AG04450 (cell line): ENCODE measurements around the gene CORO7. TPM values are rescaled to one million over a fixed set of nuclear protein-coding genes. Genes with fewer than 3 reads are reported as not detected.

Source experiments
- CTCF ChIA-PET: fragments of 300-600, 350-600 bp; formaldehyde crosslinking; extraction: SDS; loops from one replicate; lab custom pipeline; 2022; ENCODE audit warnings: antibody characterized with exemption, inconsistent platforms; lab: Charles Lee
- POLR2A ChIA-PET: fragments of 350-600 bp; formaldehyde crosslinking; extraction: SDS; loops from one replicate; lab custom pipeline; 2021; ENCODE audit warnings: antibody characterized with exemption, inconsistent platforms; lab: Yijun Ruan, JAX
- DNase-seq: peaks from one replicate; pipeline ENCODE4 v3.0.0-alpha.2; 2011; ENCODE audit warnings: low read depth, low spot score
- H3K27ac ChIP-seq: one replicate; pipeline ENCODE4 v1.5.1; 2012; ENCODE audit warnings: low read depth, low read length, control low read depth
- H3K27me3 ChIP-seq: one replicate; pipeline ENCODE4 v1.6.0; 2012; ENCODE audit warnings: low read length; ENCODE audit not compliant: control insufficient read depth, insufficient read depth
- H3K4me3 ChIP-seq: 2 replicates; pipeline ENCODE4 v1.5.1; 2011; ENCODE audit warnings: mild to moderate bottlenecking, low read depth, low read length, control low read depth
- H3K9me3 ChIP-seq: 2 replicates; pipeline ENCODE4 v1.5.1; 2012; ENCODE audit warnings: low read length; ENCODE audit not compliant: control insufficient read depth, insufficient read depth
- polyA plus RNA-seq: library from polyadenylated mRNA; depleted of rRNA; stranded (reverse); fragments of >200 nt; gene quantifications from 2 replicates; pipeline ENCODE4 v1.2.3, GENCODE V29; 2011
- TF ChIP-seq, protein P1 (sequence below): IDR thresholded peaks from 2 replicates; pipeline ENCODE4 v1.5.1; 2011; ENCODE audit warnings: low read depth, low read length, control low read depth, inconsistent platforms

CORO7 gene
- polyA plus RNA-seq, 1 experiment = 7.0 TPM

DNA sequence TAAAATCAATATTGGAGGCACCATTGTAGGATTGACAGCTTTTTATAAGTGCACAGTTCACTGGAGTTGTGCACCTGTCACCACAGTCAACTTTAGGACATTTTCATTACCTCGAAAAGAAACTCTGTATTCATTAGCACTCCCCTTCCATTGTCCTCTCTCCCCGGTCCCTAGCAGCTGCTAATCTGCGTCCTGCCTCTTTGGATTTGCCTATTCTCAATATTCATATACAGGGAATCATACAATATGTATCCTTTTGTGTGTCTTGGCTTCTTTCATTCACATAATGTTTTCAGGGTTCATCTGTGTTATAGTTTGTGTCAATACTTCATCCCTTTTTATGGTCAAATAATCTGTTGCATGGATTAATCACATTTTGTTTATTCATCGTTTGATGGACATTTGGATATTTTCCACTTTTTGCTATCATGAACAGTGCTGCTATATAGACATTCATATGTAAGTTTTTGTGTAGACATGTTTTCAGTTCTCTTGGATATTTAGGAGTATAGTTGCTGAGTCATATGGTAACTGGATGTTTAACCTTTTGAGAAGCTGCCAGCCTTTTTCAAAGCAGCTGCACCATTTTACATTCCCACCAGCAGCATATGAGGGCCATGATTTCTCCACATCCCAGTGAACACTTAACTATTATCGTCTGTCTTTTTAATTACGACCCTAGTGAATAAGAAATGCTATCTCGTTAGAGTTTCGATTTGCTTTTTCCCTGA, 19.1 kb upstream of the CORO7 start:
- H3K27ac ChIP-seq = peak overlapping the region; percentile 65
- no peak overlapping the region for H3K4me3 ChIP-seq
- POLR2A ChIA-PET = no interaction called here
- no peaks in the 10 kb centered on the region for H3K9me3 ChIP-seq
- DNase-seq = peak; percentile 21
- TF ChIP-seq, protein P1, sequence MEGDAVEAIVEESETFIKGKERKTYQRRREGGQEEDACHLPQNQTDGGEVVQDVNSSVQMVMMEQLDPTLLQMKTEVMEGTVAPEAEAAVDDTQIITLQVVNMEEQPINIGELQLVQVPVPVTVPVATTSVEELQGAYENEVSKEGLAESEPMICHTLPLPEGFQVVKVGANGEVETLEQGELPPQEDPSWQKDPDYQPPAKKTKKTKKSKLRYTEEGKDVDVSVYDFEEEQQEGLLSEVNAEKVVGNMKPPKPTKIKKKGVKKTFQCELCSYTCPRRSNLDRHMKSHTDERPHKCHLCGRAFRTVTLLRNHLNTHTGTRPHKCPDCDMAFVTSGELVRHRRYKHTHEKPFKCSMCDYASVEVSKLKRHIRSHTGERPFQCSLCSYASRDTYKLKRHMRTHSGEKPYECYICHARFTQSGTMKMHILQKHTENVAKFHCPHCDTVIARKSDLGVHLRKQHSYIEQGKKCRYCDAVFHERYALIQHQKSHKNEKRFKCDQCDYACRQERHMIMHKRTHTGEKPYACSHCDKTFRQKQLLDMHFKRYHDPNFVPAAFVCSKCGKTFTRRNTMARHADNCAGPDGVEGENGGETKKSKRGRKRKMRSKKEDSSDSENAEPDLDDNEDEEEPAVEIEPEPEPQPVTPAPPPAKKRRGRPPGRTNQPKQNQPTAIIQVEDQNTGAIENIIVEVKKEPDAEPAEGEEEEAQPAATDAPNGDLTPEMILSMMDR = no peak
- CTCF ChIA-PET = interaction anchor here (0.9 to 1.9 kb wide), 2 partner anchors 33 kb away, joined by 4 to 6 read pairs; no protein-coding TSS in a partner anchor
- H3K27me3 ChIP-seq = no peaks in the 10 kb centered on the region

DNA sequence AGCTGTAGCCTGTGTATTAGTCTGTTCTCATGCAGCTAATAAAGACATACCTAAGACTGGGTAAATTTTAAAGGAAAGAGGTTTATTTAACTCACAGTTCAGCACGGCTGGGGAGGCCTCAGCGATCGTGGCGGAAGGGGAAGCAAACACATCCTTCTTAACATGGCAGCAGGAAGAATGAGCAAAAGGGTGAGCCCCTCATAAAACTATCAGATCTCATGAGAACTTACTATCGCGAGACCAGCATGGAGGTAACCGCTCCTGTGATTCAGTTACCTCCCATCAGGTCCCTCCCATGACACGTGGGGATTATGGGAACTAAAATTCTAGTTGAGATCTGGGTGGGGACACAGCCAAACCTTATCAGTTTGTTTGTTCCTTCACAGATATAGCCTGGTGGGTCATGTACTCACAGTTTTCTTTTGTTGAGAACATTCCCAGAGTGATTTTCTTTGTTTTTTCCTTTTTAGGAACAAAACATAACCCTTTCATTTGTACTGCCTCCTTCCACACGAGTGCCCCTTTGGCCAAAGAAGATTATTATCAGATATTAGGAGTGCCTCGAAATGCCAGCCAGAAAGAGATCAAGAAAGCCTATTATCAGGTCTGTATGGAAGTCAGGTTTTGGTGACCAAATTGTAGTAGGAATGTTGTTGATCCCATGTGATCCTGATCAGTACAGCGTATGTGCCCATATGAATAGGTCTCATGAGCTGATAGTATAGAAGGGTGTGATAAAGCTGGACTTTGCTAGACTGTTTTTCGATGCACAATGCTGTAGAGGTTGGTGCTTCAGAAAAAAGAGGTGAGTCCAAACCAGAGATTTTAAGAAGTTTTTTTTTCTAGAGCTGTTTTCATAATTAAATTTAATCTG, 17.8 kb upstream of the CORO7 start:
- CTCF ChIA-PET = interaction anchor here (0.9 kb wide), 1 partner anchor 31 kb away, joined by 4 read pairs; no protein-coding TSS in a partner anchor
- Histone ChIP-seq H3K27me3 (no peaks in the 10 kb centered on the region), H3K4me3 (no peak overlapping the region), H3K27ac (no peak overlapping the region), H3K9me3 (no peaks in the 10 kb centered on the region)
- POLR2A ChIA-PET = interaction anchor here (0.7 kb wide), 1 partner anchor 45 kb away, joined by 7 read pairs; no protein-coding TSS in a partner anchor
- TF ChIP-seq, protein P1 = no peak
- DNase-seq = no peak

DNA sequence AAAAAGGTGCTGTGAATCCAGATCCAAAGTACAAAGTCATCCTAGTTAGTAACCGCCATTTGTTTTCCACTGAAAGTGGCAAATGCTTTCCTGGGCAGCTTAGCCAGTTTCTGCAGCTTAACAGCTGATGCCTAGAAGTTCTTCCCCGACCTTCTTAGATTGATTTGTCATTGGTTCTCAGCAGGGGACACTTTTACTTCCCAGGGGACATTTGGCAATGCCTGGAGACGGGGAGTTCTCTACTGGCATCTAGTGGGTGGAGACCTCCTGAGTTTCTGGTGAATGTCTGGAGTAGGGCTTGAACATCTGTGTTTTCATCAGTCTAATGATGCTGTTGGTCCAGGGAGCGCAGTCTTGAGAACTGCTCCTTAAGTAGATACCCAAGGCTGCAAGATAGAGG, 16.8 kb upstream of the CORO7 start:
- H3K27me3 ChIP-seq = no peaks in the 10 kb centered on the region
- no peak overlapping the region for H3K4me3 ChIP-seq
- DNase-seq = no peak
- ChIA-PET CTCF (no interaction called here), POLR2A (no interaction called here)
- H3K9me3 ChIP-seq = no peaks in the 10 kb centered on the region
- TF ChIP-seq, protein P1 = no peak
- no peak overlapping the region for H3K27ac ChIP-seq

DNA sequence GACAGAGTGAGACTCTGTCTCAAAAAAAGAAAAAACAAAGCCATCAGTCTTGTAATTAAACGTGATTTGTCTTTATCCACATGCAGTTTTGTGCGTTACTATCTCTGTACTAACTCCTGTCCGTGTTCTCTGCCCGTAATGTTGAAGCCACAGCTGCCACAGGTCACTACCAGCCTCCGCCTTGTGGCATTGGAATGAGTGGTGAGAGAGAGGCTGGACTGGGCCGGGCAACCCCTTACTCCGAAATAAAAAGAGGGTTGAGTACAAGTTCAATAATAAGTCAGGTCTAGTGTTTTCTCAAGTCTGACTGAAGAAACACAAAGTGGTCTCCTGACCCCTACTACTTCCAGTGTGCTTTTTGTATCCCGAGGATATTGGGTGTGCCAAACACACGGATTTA, 14.6 kb upstream of the CORO7 start:
- TF ChIP-seq, protein P1 = no peak
- ChIA-PET CTCF (no interaction called here), POLR2A (no interaction called here)
- H3K27me3 ChIP-seq = no peaks in the 10 kb centered on the region
- H3K4me3 ChIP-seq = no peak overlapping the region
- H3K9me3 ChIP-seq = peaks cover under 1% of the 10 kb centered on the region; the same call in 1 of the 2 replicates
- no peak overlapping the region for H3K27ac ChIP-seq
- DNase-seq = no peak
